Measurements from ENCODE around the gene LRBA. TPM values are rescaled to one million over a fixed set of nuclear protein-coding genes. Genes with fewer than 3 reads are reported as not detected.

LRBA gene
- total and polyA plus RNA-seq, 7 donors, result 16.8 to 184 (median 91.1) TPM

- no peak for DNase-seq
- Histone ChIP-seq H3K27me3 (no peaks in the 10 kb centered on the region), H3K9me3 (no peaks in the 10 kb centered on the region), H3K36me3 (no peaks in the 10 kb centered on the region), H3K4me1 (peaks cover 0 to 40% (median 10%) of the 10 kb centered on the region in 4 donors), H3K27ac (peak overlapping the region in 1 of 4 donors; percentile 31), H3K4me3 (no peak overlapping the region)
- TF ChIP-seq POLR2A (IDR thresholded peaks at IDR 0.05) (no peak), EP300 (IDR thresholded peaks at IDR 0.05) (no peak)
- intact Hi-C loops (cut with DNase I), result no loop called here
Measured at GRCh38 chr4:150495550-150495949, 519.5 kb downstream of the LRBA start.

GRCh38 chr4:150493851-150494250 lies 521.2 kb downstream of the LRBA start:
- intact Hi-C loops (cut with DNase I), result no loop called here
- Histone ChIP-seq H3K27ac (no peak overlapping the region), H3K4me1 (peaks cover 0 to 47% (median 14%) of the 10 kb centered on the region in 4 donors), H3K27me3 (no peaks in the 10 kb centered on the region), H3K4me3 (no peak overlapping the region), H3K36me3 (no peaks in the 10 kb centered on the region), H3K9me3 (no peaks in the 10 kb centered on the region)
- no peak for DNase-seq
- WGBS, 2 donors, result 97 to 98% methylated on average over 2 of the region's 2 CpGs
- TF ChIP-seq POLR2A (IDR thresholded peaks at IDR 0.05) (no peak), EP300 (IDR thresholded peaks at IDR 0.05) (no peak), POLR2AphosphoS5 (IDR thresholded peaks at IDR 0.05) (no peak), CTCF (IDR thresholded peaks at IDR 0.05) (no peak)

GRCh38 chr4:150491132-150492049 lies 523.7 kb downstream of the LRBA start:
- no peak for TF ChIP-seq CTCF (IDR thresholded peaks at IDR 0.05)
- no peak for TF ChIP-seq EP300 (IDR thresholded peaks at IDR 0.05)
- no peak for TF ChIP-seq POLR2AphosphoS5 (IDR thresholded peaks at IDR 0.05)
- TF ChIP-seq POLR2A (IDR thresholded peaks at IDR 0.05), result no peak
- intact Hi-C loops (cut with DNase I), result no loop called here
- WGBS, 2 donors, result 77 to 82% methylated on average over 3 of the region's 3 CpGs
- Histone ChIP-seq H3K9me3 (no peaks in the 10 kb centered on the region), H3K4me3 (no peak overlapping the region), H3K27ac (peak overlapping the region in 2 of 4 donors; percentile 3 to 22), H3K27me3 (no peaks in the 10 kb centered on the region), H3K4me1 (peaks cover 0 to 31% (median 10%) of the 10 kb centered on the region in 4 donors), H3K36me3 (peaks cover 0 to 9% (median 0%) of the 10 kb centered on the region in 4 donors)
- no peak for DNase-seq

- 92 to 96% methylated on average over 4 of the region's 4 CpGs for WGBS, 2 donors
- DNase-seq, result no peak
- no peaks in the 10 kb centered on the region for H3K27me3 ChIP-seq
- intact Hi-C loops (cut with DNase I), result no loop called here
- H3K9me3 ChIP-seq, result no peaks in the 10 kb centered on the region
- no peak overlapping the region for H3K27ac ChIP-seq
- TF ChIP-seq CTCF (IDR thresholded peaks at IDR 0.05) (no peak), POLR2AphosphoS5 (IDR thresholded peaks at IDR 0.05) (no peak), EP300 (IDR thresholded peaks at IDR 0.05) (no peak), POLR2A (IDR thresholded peaks at IDR 0.05) (no peak)
- H3K4me1 ChIP-seq, result no peaks in the 10 kb centered on the region
- no peak overlapping the region for H3K4me3 ChIP-seq
- H3K36me3 ChIP-seq, result peaks cover 0 to 36% (median 0%) of the 10 kb centered on the region in 4 donors
Measured at GRCh38 chr4:150482581-150482980, 532.5 kb downstream of the LRBA start.

GRCh38 chr4:150479657-150480056 lies 535.4 kb downstream of the LRBA start:
- intact Hi-C loops (cut with DNase I), result no loop called here
- WGBS, 2 donors, result 88% methylated on average over 3 of the region's 3 CpGs
- H3K4me3 ChIP-seq, result no peak overlapping the region

More at GRCh38 chr4:150479657-150480056, 535.4 kb downstream of the LRBA start:
- Histone ChIP-seq H3K27me3 (no peaks in the 10 kb centered on the region), H3K27ac (no peak overlapping the region), H3K4me1 (no peaks in the 10 kb centered on the region), H3K36me3 (peaks cover 0 to 28% (median 0%) of the 10 kb centered on the region in 4 donors), H3K9me3 (no peaks in the 10 kb centered on the region)
- no peak for DNase-seq
- TF ChIP-seq POLR2A (IDR thresholded peaks at IDR 0.05), result no peak
- no peak for TF ChIP-seq CTCF (IDR thresholded peaks at IDR 0.05)
- no peak for TF ChIP-seq POLR2AphosphoS5 (IDR thresholded peaks at IDR 0.05)
- no peak for TF ChIP-seq EP300 (IDR thresholded peaks at IDR 0.05)
